ENCODE results near the gene PTPN4. TPM values are rescaled to one million over a fixed set of nuclear protein-coding genes. Genes with fewer than 3 reads are reported as not detected.
A peak's percentile ranks its signal among the peaks of the same experiment; 100 is the strongest.

The PTPN4 gene
- total and polyA plus RNA-seq, 9 donors, result 3.4 to 45.7 (median 35.2) TPM

GRCh38 chr2:119748135-119748534 lies 11.6 kb upstream of the PTPN4 start:
- WGBS, 3 donors, result 89 to 91% (median 91%) methylated on average over 4 of the region's 4 CpGs
- no peak for TF ChIP-seq POLR2A (IDR thresholded peaks at IDR 0.05)
- TF ChIP-seq EP300 (IDR thresholded peaks at IDR 0.05), result no peak
- TF ChIP-seq CTCF (IDR thresholded peaks at IDR 0.05), result no peak

DNA sequence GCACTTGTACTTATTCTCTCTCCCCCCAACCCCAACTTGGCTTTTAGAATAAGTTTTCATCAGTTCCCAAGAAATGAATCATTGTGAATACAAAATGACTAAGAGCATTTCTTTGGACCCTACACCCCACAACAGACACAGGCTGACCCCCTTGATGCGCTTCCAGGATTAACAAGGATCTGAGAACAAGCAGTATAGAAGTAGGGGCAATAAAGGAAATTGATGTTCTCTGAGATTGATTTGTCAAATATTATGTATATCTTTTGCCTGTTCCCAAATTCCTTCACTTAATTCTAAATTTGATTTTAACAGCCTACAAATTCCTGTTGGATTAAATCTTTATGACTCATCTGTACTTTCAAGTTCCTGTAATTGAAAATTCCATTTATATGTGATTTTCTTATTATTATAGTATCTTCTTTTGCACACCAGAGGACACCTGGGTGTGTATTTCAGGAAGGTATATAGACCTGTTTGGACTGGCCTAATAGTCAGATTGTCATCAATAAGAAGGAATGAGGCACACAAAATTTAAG lies 10.2 kb upstream of the PTPN4 start:
- Histone ChIP-seq H3K9me3 (no peaks in the 10 kb centered on the region), H3K4me1 (ENCODE audit: insufficient read depth) (no peaks in the 10 kb centered on the region), H3K27ac (no peak overlapping the region), H3K36me3 (no peaks in the 10 kb centered on the region), H3K27me3 (no peaks in the 10 kb centered on the region), H3K4me3 (no peak overlapping the region)
- WGBS, 3 donors, result 88 to 90% (median 89%) methylated on average over 1 of the region's 1 CpG
- intact Hi-C loops (cut with DNase I), result no loop called here
- DNase-seq, result no peak
- TF ChIP-seq POLR2A (IDR thresholded peaks at IDR 0.05) (no peak), EP300 (IDR thresholded peaks at IDR 0.05) (no peak), CTCF (IDR thresholded peaks at IDR 0.05) (no peak)

More at GRCh38 chr2:119748135-119748534, 11.6 kb upstream of the PTPN4 start:
- Histone ChIP-seq H3K9me3 (no peaks in the 10 kb centered on the region), H3K4me3 (no peak overlapping the region), H3K27me3 (no peaks in the 10 kb centered on the region), H3K27ac (no peak overlapping the region), H3K4me1 (ENCODE audit: insufficient read depth) (no peaks in the 10 kb centered on the region), H3K36me3 (no peaks in the 10 kb centered on the region)
- intact Hi-C loops (cut with DNase I), result no loop called here
- no peak for DNase-seq

GRCh38 chr2:119751706-119752105 lies 8.0 kb upstream of the PTPN4 start:
- H3K27me3 ChIP-seq, result no peaks in the 10 kb centered on the region
- DNase-seq, result no peak
- peaks cover 3% of the 10 kb centered on the region for H3K4me1 ChIP-seq (ENCODE audit: insufficient read depth)
- WGBS, 3 donors, result 55 to 70% (median 61%) methylated on average over 2 of the region's 2 CpGs
- no peak overlapping the region for H3K4me3 ChIP-seq
- H3K9me3 ChIP-seq, result no peaks in the 10 kb centered on the region
- H3K27ac ChIP-seq, result no peak overlapping the region
- H3K36me3 ChIP-seq, result no peaks in the 10 kb centered on the region
- intact Hi-C loops (cut with DNase I), result no loop called here
- TF ChIP-seq CTCF (IDR thresholded peaks at IDR 0.05) (no peak), POLR2A (IDR thresholded peaks at IDR 0.05) (no peak), EP300 (IDR thresholded peaks at IDR 0.05) (no peak)

DNA sequence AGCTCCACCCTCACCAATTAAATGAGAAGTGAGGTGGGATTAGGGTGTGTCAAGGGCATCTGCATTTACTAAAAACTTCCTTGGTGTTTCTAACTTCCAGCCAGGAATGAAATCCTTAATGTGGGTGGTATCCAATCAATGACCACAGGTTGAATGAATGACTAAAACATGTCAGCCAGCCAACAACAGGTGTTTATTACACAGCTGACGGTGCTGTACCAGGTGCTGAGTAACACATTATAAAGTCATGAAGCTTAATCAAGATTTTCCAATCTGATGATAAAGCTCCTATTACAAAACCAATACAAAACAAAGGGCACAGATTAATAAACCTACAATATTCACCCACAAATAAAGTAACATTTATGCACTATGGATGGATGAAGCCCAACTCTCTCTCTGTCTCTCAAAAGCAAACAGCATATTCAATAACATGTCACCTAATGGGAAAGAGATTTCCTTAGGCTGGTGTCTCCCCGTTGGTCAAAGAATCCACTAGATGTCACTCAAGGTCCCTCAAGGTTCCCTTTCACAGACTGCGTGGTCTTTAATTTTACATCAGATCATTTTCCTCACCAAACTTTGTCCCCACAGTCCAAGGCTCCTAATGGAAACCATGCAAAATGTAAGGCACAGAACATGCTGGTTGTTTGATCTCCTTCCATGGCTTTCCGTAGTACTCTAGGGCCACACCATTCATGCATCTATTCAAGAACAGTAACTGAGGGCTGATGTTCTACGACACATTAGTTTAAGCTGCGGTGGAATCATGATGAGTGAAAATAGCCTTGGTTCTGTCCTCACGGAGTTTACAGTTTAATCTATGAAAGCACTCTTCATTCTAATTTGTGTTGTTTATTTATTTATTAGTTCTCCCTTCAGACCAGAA lies 6.4 kb upstream of the PTPN4 start:
- TF ChIP-seq CTCF (IDR thresholded peaks at IDR 0.05), result peak; percentile 17 to 30 (median 27)
- no peak for TF ChIP-seq EP300 (IDR thresholded peaks at IDR 0.05)
- no peaks in the 10 kb centered on the region for H3K27me3 ChIP-seq
- H3K36me3 ChIP-seq, result no peaks in the 10 kb centered on the region
- no peak overlapping the region for H3K4me3 ChIP-seq
- no peak overlapping the region for H3K27ac ChIP-seq
- 53 to 57% (median 57%) methylated on average over 7 of the region's 7 CpGs for WGBS, 3 donors
- DNase-seq, result no peak
- intact Hi-C loops (cut with DNase I), result no loop called here
- H3K4me1 ChIP-seq (ENCODE audit: insufficient read depth), result peaks cover 5% of the 10 kb centered on the region
- no peaks in the 10 kb centered on the region for H3K9me3 ChIP-seq

Measured in ovary (tissue), 9 donors.